ENCODE results near the gene ARF3. TPM values are rescaled to one million over a fixed set of nuclear protein-coding genes. Genes with fewer than 3 reads are reported as not detected.

The ARF3 gene
- total and polyA plus RNA-seq, 9 donors = 25.5 to 243 (median 100) TPM

- WGBS, 3 donors = 50 to 57% (median 52%) methylated on average over 8 of the region's 8 CpGs
- DNase-seq = no peak
- TF ChIP-seq POLR2A (IDR thresholded peaks at IDR 0.05) = no peak
- no peak for TF ChIP-seq CTCF (IDR thresholded peaks at IDR 0.05)
- TF ChIP-seq EP300 (IDR thresholded peaks at IDR 0.05) = no peak
- Histone ChIP-seq H3K4me1 (ENCODE audit: insufficient read depth) (peaks cover 4% of the 10 kb centered on the region), H3K27me3 (no peaks in the 10 kb centered on the region), H3K9me3 (no peaks in the 10 kb centered on the region), H3K36me3 (no peaks in the 10 kb centered on the region), H3K27ac (no peak overlapping the region), H3K4me3 (no peak overlapping the region)
- intact Hi-C loops (cut with DNase I) = no loop called here
Observed at GRCh38 chr12:48969160-48969771, 12.0 kb upstream of the ARF3 start.

GRCh38 chr12:48968467-48968866, 11.2 kb upstream of the ARF3 start:
- no peaks in the 10 kb centered on the region for H3K9me3 ChIP-seq
- TF ChIP-seq POLR2A (IDR thresholded peaks at IDR 0.05) = no peak
- TF ChIP-seq CTCF (IDR thresholded peaks at IDR 0.05) = no peak
- no peak for TF ChIP-seq EP300 (IDR thresholded peaks at IDR 0.05)
- no peak overlapping the region for H3K27ac ChIP-seq
- no peaks in the 10 kb centered on the region for H3K27me3 ChIP-seq
- DNase-seq = no peak
- 85 to 91% (median 87%) methylated on average over 3 of the region's 3 CpGs for WGBS, 3 donors
- no peak overlapping the region for H3K4me3 ChIP-seq
- intact Hi-C loops (cut with DNase I) = no loop called here
- peaks cover 4% of the 10 kb centered on the region for H3K4me1 ChIP-seq (ENCODE audit: insufficient read depth)
- H3K36me3 ChIP-seq = no peaks in the 10 kb centered on the region

GRCh38 chr12:48967991-48968390, 10.7 kb upstream of the ARF3 start:
- H3K9me3 ChIP-seq = no peaks in the 10 kb centered on the region
- 64 to 70% (median 69%) methylated on average over 7 of the region's 7 CpGs for WGBS, 3 donors
- intact Hi-C loops (cut with DNase I) = no loop called here
- no peak overlapping the region for H3K4me3 ChIP-seq
- no peak for TF ChIP-seq CTCF (IDR thresholded peaks at IDR 0.05)
- no peak for TF ChIP-seq EP300 (IDR thresholded peaks at IDR 0.05)
- no peak for TF ChIP-seq POLR2A (IDR thresholded peaks at IDR 0.05)
- H3K36me3 ChIP-seq = no peaks in the 10 kb centered on the region
- peaks cover 4% of the 10 kb centered on the region for H3K4me1 ChIP-seq (ENCODE audit: insufficient read depth)
- DNase-seq = no peak
- no peak overlapping the region for H3K27ac ChIP-seq
- H3K27me3 ChIP-seq = no peaks in the 10 kb centered on the region

GRCh38 chr12:48966177-48966895, 9.0 kb upstream of the ARF3 start:
- WGBS, 3 donors = 37 to 57% (median 41%) methylated on average over 20 of the region's 20 CpGs
- no peak for DNase-seq
- H3K4me3 ChIP-seq = no peak overlapping the region
- H3K27ac ChIP-seq = no peak overlapping the region
- intact Hi-C loops (cut with DNase I) = no loop called here
- no peaks in the 10 kb centered on the region for H3K36me3 ChIP-seq
- H3K9me3 ChIP-seq = no peaks in the 10 kb centered on the region
- TF ChIP-seq POLR2A (IDR thresholded peaks at IDR 0.05) = no peak
- TF ChIP-seq CTCF (IDR thresholded peaks at IDR 0.05) = no peak
- no peak for TF ChIP-seq EP300 (IDR thresholded peaks at IDR 0.05)
- no peaks in the 10 kb centered on the region for H3K27me3 ChIP-seq
- H3K4me1 ChIP-seq (ENCODE audit: insufficient read depth) = peaks cover 2% of the 10 kb centered on the region

All from ovary (tissue), 9 donors.